Measurements from ENCODE around the gene CACNA2D1. TPM values are rescaled to one million over a fixed set of nuclear protein-coding genes. Genes with fewer than 3 reads are reported as not detected.

CACNA2D1 gene
- total and polyA plus RNA-seq, 9 of the 15 experiments (the other 6 are each of a cell fraction or from before 2014, with no cell fraction given), result 0.49 TPM; not detected in 8

DNA sequence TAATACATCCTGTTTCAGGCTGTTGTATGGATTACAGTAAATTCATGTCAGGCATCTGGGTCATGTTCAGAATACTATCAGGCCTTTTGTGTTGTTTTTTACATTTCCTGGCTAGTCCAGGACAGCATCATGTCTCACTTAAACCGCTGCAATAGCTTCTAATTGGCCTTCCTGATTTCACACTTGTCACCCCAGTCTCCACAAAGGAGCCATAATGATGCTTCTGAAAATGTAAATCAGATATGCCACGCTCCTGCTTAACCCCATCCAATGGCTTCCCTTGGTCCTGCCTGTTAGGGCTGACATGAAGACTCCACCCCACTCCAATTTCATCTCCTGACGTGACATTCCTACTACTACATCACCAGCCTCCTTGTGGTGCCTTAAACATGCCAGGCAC is 220.0 kb downstream of the CACNA2D1 start:
- no peak for DNase-seq (ENCODE audit: extremely low read depth in 1 of 4, low spot score in 3 of 4)
- WGBS (ENCODE audit: insufficient coverage, low coverage, missing lambda C conversion rate), result 0% methylated on average over 3 of the region's 3 CpGs
- Histone ChIP-seq H4K20me1 (replicated peaks; ENCODE audit: control insufficient read depth, insufficient read depth, low read length) (no peaks in the 10 kb centered on the region), H3K9me1 (ENCODE audit: control insufficient read depth, insufficient read depth, low read length) (no peaks in the 10 kb centered on the region), H3K27me3 (ENCODE audit: control insufficient read depth in 2 of 2, insufficient read depth in 2 of 2, low read length in 2 of 2) (no peaks in the 10 kb centered on the region), H3K9ac (ENCODE audit: insufficient read depth in 1 of 2, low read depth in 2 of 2, low read length in 2 of 2) (no peak overlapping the region), H3K27ac (ENCODE audit: extremely low read depth, low read depth, low read length) (no peak overlapping the region), H3K79me2 (ENCODE audit: control insufficient read depth, insufficient read depth, low read length) (no peaks in the 10 kb centered on the region), H3K4me1 (replicated peaks in 1 of 2; ENCODE audit: control insufficient read depth in 2 of 2, insufficient read depth in 2 of 2, low read length in 2 of 2) (no peaks in the 10 kb centered on the region), H3K4me3 (no peak overlapping the region), H3K36me3 (ENCODE audit: control insufficient read depth, insufficient read depth, low read length) (no peaks in the 10 kb centered on the region), H3K9me3 (replicated peaks; ENCODE audit: control insufficient read depth, insufficient read depth, low read depth, low read length) (no peaks in the 10 kb centered on the region), H3K4me2 (ENCODE audit: insufficient read depth, low read length) (no peak overlapping the region), H2AFZ (ENCODE audit: low read depth, low read length) (no peak overlapping the region)
- intact Hi-C loops (cut with micrococcal nuclease), result no loop called here
- FAIRE-seq, result no peak
- BruUV-seq (replicated peaks), result no TSS peak
- ATAC-seq, result no peak
- TF ChIP-seq ZNF124 (CRISPR knock-in tag; IDR thresholded peaks at IDR 0.05) (no peak), CBX8 (IDR thresholded peaks at IDR 0.05; ENCODE audit: borderline replicate concordance, extremely low read depth, low read depth, low read length, poor library complexity, severe bottlenecking) (no peak), ZKSCAN3 (CRISPR knock-in tag; IDR thresholded peaks at IDR 0.05) (no peak), RBM22 (IDR thresholded peaks at IDR 0.05; ENCODE audit: low read depth, low read length, poor library complexity, severe bottlenecking) (no peak), ZNF589 (CRISPR knock-in tag; IDR thresholded peaks at IDR 0.05; ENCODE audit: low read depth) (no peak), MXI1 (IDR thresholded peaks at IDR 0.05; ENCODE audit: low read depth, low read length) (no peak), ZNF324 (CRISPR knock-in tag; IDR thresholded peaks at IDR 0.05) (no peak), TAF1 (IDR thresholded peaks at IDR 0.05; ENCODE audit: control insufficient read depth, extremely low read depth, insufficient read depth, low read length, severe bottlenecking) (no peak)
- TF ChIP-seq, protein P1, sequence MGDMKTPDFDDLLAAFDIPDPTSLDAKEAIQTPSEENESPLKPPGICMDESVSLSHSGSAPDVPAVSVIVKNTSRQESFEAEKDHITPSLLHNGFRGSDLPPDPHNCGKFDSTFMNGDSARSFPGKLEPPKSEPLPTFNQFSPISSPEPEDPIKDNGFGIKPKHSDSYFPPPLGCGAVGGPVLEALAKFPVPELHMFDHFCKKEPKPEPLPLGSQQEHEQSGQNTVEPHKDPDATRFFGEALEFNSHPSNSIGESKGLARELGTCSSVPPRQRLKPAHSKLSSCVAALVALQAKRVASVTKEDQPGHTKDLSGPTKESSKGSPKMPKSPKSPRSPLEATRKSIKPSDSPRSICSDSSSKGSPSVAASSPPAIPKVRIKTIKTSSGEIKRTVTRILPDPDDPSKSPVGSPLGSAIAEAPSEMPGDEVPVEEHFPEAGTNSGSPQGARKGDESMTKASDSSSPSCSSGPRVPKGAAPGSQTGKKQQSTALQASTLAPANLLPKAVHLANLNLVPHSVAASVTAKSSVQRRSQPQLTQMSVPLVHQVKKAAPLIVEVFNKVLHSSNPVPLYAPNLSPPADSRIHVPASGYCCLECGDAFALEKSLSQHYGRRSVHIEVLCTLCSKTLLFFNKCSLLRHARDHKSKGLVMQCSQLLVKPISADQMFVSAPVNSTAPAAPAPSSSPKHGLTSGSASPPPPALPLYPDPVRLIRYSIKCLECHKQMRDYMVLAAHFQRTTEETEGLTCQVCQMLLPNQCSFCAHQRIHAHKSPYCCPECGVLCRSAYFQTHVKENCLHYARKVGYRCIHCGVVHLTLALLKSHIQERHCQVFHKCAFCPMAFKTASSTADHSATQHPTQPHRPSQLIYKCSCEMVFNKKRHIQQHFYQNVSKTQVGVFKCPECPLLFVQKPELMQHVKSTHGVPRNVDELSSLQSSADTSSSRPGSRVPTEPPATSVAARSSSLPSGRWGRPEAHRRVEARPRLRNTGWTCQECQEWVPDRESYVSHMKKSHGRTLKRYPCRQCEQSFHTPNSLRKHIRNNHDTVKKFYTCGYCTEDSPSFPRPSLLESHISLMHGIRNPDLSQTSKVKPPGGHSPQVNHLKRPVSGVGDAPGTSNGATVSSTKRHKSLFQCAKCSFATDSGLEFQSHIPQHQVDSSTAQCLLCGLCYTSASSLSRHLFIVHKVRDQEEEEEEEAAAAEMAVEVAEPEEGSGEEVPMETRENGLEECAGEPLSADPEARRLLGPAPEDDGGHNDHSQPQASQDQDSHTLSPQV (IDR thresholded peaks at IDR 0.05), result no peak
- POLR2A ChIA-PET, result no interaction called here
- CTCF ChIA-PET (ENCODE audit: low intra/inter-chr PET ratio), result no interaction called here
- in situ Hi-C loops (cut with MboI), result no loop called here

All from K562 (cell line).